Measurements from ENCODE around the gene LCNL1. TPM values are rescaled to one million over a fixed set of nuclear protein-coding genes. Genes with fewer than 3 reads are reported as not detected.
A peak's percentile ranks its signal among the peaks of the same experiment; 100 is the strongest.

Gene LCNL1
- total RNA-seq, 2 experiments from 2014 or later, result 0.33 to 0.48 TPM

DNA sequence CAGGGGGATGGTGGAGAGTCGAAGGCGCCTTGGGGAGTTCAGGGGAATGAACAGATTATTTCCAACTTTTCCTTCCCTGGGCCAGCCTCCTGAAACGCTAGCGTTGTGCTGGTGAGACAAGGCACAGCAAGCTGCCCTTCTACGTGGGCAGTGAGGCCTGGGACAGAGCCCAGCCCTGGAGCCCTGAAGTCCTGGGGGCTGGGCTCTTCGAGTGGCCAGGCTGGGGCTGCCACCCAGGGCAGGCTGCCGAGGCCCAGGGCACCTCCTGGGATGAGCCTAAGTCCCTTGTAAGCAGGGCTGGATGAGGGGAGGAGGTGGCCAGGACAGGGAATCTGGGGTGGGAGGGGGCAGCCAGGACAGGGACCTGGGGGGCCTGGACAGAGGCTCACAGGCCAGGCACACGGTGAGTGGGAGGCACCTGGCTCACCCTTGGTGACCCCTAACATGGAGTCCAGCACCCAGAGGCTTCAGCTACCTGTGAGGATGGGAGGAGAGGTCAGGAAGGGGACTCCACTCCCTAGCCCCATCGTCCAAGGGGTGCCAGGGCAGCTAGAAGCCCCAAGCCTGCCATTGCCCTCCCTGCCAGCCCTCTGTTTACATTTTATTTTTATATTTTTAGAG is 32.0 kb upstream of the LCNL1 start:
- no peaks in the 10 kb centered on the region for H3K27me3 Mint-ChIP-seq
- H3K4me1 Mint-ChIP-seq, result peaks cover 1% of the 10 kb centered on the region
- H3K4me3 Mint-ChIP-seq, result peak overlapping the region; percentile 85
- H3K36me3 Mint-ChIP-seq, result no peaks in the 10 kb centered on the region
- H3K27ac Mint-ChIP-seq, result peak overlapping the region; percentile 90
- POLR2A ChIA-PET, result interaction anchor here (1.9 to 2.4 kb wide), 3 partner anchors 9 to 42 kb away, joined by 5 to 10 read pairs (median 8); partner anchors contain the start of gene PAXX
- ATAC-seq (ENCODE audit: low read depth) (no peak), DNase-seq (no peak)
- H3K9me3 Mint-ChIP-seq, result no peaks in the 10 kb centered on the region

DNA sequence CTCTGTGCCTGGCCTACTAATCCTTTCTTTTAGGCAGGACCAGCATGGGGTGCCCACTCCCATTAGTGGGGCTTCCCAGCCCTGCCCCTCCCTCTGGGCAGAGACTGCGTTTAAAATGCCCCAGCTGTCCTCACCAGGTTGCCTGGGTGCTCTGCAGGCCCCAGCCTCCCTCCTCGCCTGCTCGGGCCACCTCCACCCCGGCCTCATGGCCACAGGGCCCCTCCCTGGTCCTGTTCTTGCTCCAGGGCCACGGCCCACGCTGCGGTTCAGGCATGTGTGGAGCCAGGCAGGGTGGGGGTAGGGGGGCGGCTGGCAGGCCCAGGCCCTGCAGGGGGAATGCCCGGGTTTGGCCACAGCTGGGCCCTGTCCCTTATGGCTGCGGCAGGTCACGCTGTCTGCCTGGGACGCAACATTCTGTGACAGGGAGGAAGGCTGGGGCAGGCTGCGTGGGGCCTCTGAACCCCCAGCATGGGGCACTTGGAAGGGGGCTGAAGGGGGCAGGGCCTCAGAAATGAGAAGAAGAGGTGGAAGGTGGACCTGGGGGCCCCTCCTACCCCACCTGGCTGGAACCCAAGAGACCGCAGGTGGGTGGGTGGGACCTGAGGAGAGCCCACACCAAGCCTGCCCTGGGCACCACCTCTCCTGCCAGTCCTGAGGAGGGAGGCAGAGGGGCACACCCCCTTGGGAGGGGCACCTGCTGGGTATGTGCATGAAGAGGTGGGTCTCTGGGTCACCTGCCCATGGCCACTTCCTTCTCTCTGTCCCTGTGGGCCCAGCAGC is 31.1 kb upstream of the LCNL1 start, which contains the start of gene LCN12:
Gene LCN12 (plus strand): TSS at position 733 of the 780 bp plus-strand sequence. CDS start 55 bp downstream, outside the sequence.
- H3K36me3 Mint-ChIP-seq, result peaks cover 2% of the 10 kb centered on the region
- DNase-seq, result no peak
- H3K9me3 Mint-ChIP-seq, result peaks cover 4% of the 10 kb centered on the region
- H3K27ac Mint-ChIP-seq, result no peak within 1 kb of the TSS
- POLR2A ChIA-PET, result interaction anchor here (1.2 to 2.4 kb wide), 2 partner anchors 19 to 41 kb away, joined by 3 to 10 read pairs; partner anchors contain the start of gene PAXX
- ATAC-seq (ENCODE audit: low read depth), result no peak
- H3K4me3 Mint-ChIP-seq, result no peak within 1 kb of the TSS
- peaks cover 1% of the 10 kb centered on the region for H3K4me1 Mint-ChIP-seq
- no peaks in the 10 kb centered on the region for H3K27me3 Mint-ChIP-seq

DNA sequence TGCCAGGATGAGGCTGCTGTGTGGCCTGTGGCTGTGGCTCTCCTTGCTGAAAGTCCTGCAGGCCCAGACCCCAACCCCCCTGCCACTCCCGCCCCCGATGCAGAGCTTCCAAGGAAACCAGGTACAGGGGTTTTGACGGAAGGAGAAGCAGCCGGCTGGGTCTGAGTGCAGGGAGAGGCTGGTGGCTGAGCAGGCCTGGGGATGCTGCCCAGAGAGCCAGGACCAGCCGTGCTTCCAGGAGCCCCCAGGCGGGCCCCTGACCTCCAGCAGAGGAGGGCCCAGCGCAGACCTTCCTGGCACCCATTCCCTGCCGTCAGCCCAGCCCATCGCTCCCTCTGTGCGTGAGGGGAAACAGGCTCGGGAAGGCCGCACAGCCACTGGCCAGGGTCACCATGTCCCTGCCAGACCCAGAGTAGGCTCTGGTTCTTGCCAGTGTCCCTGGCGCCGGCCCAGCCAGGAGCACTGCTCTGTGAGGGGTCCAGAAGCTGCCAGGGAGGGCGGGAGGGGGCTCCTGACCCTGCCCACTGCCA is 30.4 kb upstream of the LCNL1 start:
- POLR2A ChIA-PET, result interaction anchor here (1.2 kb wide), 1 partner anchor 19 kb away, joined by 3 read pairs; no protein-coding TSS in a partner anchor
- Mint-ChIP-seq H3K9me3 (peaks cover 5% of the 10 kb centered on the region), H3K27ac (no peak overlapping the region), H3K4me1 (peaks cover 1% of the 10 kb centered on the region), H3K4me3 (no peak overlapping the region), H3K36me3 (peaks cover 3% of the 10 kb centered on the region), H3K27me3 (no peaks in the 10 kb centered on the region)
- no peak for ATAC-seq (ENCODE audit: low read depth)
- no peak for DNase-seq

DNA sequence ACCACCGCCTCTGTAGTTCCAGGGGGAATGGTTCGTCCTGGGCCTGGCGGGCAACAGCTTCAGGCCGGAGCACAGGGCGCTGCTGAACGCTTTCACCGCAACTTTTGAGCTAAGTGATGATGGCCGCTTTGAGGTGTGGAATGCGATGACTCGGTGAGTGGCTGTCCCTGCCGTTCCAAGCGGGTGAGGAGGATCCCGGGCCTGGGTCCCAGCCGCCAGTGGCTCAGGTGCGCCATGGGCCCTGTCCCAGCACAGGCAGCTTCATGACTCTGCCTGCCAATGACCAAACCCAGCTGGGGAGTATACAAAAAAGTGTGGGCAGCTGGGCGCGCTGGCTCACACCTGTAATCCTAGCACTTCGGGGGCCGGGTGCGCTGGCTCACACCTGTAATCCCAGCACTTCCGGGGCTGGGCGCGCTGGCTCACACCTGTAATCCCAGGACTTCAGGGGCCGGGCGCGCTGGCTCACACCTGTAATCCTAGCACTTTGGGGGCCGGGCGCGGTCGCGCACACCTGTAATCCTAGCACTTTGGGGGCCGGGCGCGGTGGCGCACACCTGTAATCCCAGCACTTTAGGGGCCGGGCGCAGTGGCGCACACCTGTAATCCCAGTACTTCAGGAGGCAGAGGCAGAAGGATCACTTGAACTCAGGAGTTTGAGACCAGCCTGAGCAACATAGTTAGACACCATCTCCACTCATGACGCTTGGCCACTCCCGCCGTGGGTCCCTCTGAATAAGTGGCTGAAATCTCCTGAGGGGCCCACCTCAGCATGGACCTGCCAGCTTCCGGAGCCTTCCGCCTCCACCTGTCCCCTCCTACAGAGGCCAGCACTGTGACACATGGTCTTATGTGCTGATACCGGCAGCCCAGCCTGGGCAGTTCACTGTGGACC is 29.7 kb upstream of the LCNL1 start:
- ATAC-seq (ENCODE audit: low read depth), result no peak
- Mint-ChIP-seq H3K27ac (no peak overlapping the region), H3K4me3 (no peak overlapping the region), H3K4me1 (peaks cover under 1% of the 10 kb centered on the region), H3K36me3 (peaks cover 3% of the 10 kb centered on the region), H3K27me3 (no peaks in the 10 kb centered on the region), H3K9me3 (peaks cover 7% of the 10 kb centered on the region)
- POLR2A ChIA-PET, result interaction anchor here (1.2 kb wide), 1 partner anchor 18 kb away, joined by 3 read pairs; no protein-coding TSS in a partner anchor
- no peak for DNase-seq

DNA sequence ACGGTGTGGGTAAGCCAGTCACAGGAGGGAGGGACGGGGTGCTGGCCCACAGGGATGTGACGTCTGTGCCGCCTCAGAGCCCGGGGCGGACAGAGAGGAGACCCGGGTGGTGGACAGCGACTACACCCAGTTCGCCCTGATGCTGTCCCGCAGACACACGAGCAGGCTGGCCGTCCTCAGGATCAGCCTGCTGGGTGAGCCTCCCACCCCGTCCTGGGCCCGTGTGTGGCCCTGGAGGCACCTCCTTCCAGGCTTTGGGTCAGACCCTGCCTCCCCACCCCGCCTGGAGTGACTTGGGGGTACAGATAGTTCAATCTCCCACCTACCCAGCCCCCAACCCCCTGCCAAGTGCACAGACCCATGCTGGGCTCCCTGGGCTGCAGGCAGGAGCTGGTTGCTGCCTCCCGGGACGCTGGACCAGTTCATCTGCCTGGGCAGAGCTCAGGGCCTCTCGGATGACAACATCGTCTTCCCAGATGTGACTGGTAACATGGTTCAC is 29.0 kb upstream of the LCNL1 start:
- Mint-ChIP-seq H3K27ac (no peak overlapping the region), H3K4me1 (no peaks in the 10 kb centered on the region), H3K27me3 (no peaks in the 10 kb centered on the region), H3K4me3 (no peak overlapping the region), H3K36me3 (peaks cover 3% of the 10 kb centered on the region), H3K9me3 (peaks cover 7% of the 10 kb centered on the region)
- DNase-seq (no peak), ATAC-seq (ENCODE audit: low read depth) (no peak)
- POLR2A ChIA-PET, result no interaction called here

DNA sequence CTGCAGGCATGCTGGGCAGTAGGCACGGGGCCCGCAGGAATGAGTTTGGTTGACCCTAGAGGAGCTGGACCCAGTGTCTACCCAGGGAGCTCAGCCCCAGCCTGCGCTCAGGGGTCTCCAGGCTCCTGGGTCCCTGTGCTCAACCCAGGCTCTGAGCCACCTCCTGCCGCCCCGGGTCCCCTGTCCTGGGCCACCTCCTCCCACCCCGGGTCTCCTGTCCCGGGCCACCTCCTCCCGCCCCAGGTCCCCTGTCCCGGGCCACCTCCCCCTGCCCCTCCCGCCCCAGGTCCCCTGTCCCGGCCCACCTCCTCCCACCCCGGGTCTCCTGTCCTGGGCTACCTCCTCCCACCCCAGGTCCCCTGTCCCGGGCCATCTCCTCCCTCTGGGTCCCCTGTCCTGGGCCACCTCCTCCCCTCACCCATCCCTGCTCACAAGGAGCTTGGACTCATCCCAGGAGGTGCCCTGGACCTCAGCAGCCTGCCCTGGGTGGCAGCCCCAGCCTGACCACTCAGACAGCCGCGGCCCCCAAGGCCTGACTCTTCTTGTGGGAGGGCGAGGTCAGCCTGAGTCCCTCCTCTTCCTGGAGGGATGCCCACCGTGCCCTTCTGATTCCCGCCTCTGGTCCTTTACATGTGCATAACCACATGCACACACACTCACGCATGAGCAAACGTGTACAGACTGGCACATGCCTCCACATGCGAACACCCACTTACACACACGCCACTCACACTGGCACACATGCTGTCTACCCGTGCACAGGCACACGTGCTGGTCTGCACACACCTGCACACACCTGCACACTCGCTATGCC is 28.3 kb upstream of the LCNL1 start:
- Mint-ChIP-seq H3K27ac (no peak overlapping the region), H3K4me3 (no peak overlapping the region), H3K36me3 (peaks cover 3% of the 10 kb centered on the region), H3K4me1 (no peaks in the 10 kb centered on the region), H3K9me3 (peaks cover 7% of the 10 kb centered on the region), H3K27me3 (no peaks in the 10 kb centered on the region)
- POLR2A ChIA-PET, result no interaction called here
- DNase-seq (no peak), ATAC-seq (ENCODE audit: low read depth) (no peak)

DNA sequence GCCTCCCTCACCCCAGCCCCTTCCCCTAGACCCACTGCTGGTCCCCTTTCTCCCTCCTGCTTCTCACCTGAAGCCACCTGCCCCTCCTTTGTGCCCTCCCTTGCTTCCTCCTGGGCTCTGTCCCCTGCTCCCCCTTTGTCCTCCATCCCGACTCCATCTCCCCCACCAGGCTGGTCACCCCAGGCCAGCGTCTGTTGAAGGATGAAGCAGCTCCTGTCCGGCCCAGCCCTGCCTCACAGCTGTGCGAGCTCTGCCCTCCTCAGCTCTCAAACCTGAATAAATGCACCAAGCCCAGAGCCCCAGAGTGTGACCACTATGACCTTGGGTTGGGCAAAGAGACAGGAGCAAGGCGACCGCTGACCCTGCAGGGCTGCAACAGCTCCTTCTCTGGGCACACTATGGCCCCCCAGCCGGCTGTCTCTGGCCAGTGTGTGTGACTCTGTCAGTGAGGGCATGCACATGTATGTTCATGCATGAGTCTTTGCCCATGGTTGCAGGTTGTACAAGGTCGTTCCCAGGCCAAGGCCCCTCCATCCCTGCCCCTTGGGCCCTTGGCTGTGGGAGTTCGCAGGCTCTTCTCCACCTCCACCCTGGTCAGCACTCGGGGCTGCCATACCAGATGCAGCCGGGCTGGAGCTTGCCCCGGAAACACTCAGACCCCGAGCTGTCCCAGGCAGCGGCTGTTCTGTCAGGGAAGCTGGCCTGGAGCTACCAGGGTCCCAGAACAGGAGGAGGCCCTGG is 27.4 kb upstream of the LCNL1 start:
- Mint-ChIP-seq H3K27me3 (no peaks in the 10 kb centered on the region), H3K27ac (no peak overlapping the region), H3K36me3 (peaks cover 3% of the 10 kb centered on the region), H3K4me3 (no peak overlapping the region), H3K9me3 (peaks cover 7% of the 10 kb centered on the region), H3K4me1 (peaks cover 3% of the 10 kb centered on the region)
- no peak for ATAC-seq (ENCODE audit: low read depth)
- POLR2A ChIA-PET, result no interaction called here
- no peak for DNase-seq

DNA sequence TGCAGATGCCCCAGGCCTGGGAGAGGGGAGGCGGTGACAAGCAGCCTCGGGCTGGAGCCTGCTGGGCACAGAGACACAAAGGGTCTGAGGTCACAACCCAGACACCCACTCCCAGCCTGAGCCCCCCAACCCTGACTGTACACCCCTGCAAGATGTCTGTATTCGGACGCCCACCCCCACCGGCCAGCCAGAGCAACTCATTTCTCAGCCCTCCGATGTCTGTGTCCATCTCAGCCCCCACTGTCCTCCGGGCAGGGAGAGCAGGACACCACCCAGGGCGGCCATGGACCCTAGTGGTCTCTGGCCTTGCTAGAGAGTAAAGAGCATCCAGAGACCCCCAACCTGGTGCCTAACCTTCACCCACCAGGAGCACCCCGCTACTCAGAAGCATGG is 26.9 kb upstream of the LCNL1 start:
- no peak overlapping the region for H3K27ac Mint-ChIP-seq

DNA sequence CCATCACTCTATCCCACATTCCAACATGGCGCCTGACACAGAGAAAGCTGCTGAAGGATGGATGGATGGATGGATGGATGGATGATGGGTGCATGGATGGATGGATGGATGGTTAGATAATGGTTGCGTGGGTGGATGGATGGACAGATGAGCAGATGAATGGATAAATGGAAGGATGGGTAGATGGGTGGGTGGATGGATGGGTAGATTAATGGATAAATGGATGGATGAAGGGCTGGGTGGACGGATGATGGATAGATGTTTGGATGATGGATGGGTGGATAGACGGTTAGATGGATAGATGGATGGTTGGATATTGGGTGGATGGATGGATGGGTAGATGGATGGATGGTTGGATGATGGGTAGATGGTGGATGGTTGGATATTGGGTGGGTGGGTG is 26.2 kb upstream of the LCNL1 start:
- Mint-ChIP-seq H3K27me3 (no peaks in the 10 kb centered on the region), H3K36me3 (peaks cover 3% of the 10 kb centered on the region), H3K4me3 (no peak overlapping the region), H3K27ac (peak overlapping the region; percentile 47), H3K4me1 (peaks cover 4% of the 10 kb centered on the region), H3K9me3 (peaks cover 7% of the 10 kb centered on the region)
- POLR2A ChIA-PET, result no interaction called here
- DNase-seq, result no peak
- no peak for ATAC-seq (ENCODE audit: low read depth)

More for the DNA sequence above, 26.9 kb upstream of the LCNL1 start:
- H3K36me3 Mint-ChIP-seq, result peaks cover 3% of the 10 kb centered on the region
- POLR2A ChIA-PET, result no interaction called here
- no peak overlapping the region for H3K4me3 Mint-ChIP-seq
- ATAC-seq (ENCODE audit: low read depth) (no peak), DNase-seq (no peak)
- H3K4me1 Mint-ChIP-seq, result peaks cover 4% of the 10 kb centered on the region
- H3K9me3 Mint-ChIP-seq, result peaks cover 7% of the 10 kb centered on the region
- H3K27me3 Mint-ChIP-seq, result no peaks in the 10 kb centered on the region

DNA sequence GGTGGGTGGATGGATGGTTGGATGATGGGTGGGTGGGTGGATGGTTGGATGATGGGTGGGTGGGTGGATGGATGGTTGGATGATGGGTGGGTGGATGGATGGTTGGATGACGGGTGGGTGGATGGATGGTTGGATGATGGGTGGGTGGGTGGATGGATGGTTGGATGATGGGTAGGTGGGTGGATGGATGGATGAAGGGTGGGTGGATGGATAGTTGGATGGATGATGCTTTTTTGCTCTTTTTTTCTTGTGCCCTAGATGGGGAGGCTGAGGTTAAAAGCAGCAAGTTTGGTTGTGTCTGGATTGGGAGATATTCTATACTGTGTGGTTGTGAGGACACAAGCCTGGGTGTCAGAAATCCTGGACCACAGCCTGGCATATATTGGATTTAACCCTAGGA is 25.3 kb upstream of the LCNL1 start:
- H3K9me3 Mint-ChIP-seq, result peaks cover 7% of the 10 kb centered on the region
- peaks cover 4% of the 10 kb centered on the region for H3K4me1 Mint-ChIP-seq
- DNase-seq (no peak), ATAC-seq (ENCODE audit: low read depth) (no peak)
- no peak overlapping the region for H3K27ac Mint-ChIP-seq
- POLR2A ChIA-PET, result no interaction called here
- peaks cover 3% of the 10 kb centered on the region for H3K36me3 Mint-ChIP-seq
- H3K27me3 Mint-ChIP-seq, result no peaks in the 10 kb centered on the region
- H3K4me3 Mint-ChIP-seq, result no peak overlapping the region

DNA sequence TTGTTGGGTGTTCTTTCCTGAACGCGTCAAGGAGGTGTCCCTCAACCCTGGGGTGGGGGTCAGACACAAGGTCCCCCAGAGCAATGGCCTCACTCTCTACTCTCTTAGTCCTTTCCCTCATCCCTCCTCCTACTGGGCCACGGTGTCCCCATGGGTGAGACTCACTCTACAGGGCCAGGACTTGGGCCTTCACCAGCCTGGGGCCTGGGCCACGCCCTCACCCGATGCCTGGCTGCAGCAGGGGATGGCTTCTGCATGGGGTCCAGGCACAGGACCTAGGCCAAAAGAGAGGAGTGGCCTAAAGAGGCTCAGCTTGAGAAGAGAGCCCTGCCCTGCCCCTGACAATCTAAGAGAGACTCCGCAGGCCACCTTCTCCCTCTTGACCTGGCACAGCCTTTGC is 24.9 kb upstream of the LCNL1 start:
- H3K27ac Mint-ChIP-seq, result no peak overlapping the region
- ATAC-seq (ENCODE audit: low read depth) (no peak), DNase-seq (no peak)
- H3K9me3 Mint-ChIP-seq, result peaks cover 7% of the 10 kb centered on the region
- peaks cover 3% of the 10 kb centered on the region for H3K36me3 Mint-ChIP-seq
- POLR2A ChIA-PET, result no interaction called here
- H3K4me1 Mint-ChIP-seq, result peaks cover 6% of the 10 kb centered on the region
- no peaks in the 10 kb centered on the region for H3K27me3 Mint-ChIP-seq
- no peak overlapping the region for H3K4me3 Mint-ChIP-seq

DNA sequence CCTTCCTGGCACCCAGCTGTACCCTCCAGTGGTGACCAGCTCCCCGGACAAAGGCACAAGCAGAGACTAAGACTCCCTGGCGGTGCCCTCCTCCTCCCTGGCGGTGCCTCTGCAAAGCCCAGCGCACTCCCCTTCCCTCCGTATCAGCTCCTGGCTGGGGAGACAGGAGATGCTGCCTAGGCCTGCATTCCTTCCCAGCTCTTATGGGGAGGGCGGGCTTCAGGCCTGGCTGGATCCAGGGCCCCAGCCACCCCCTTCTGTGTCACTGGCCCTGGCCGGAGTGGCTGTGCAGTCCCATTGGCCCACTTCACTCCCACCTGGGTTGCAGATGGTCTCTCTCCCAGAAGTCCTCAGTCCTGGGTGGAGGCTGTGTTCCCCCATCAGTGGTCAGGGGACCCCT is 24.3 kb upstream of the LCNL1 start:
- no peaks in the 10 kb centered on the region for H3K27me3 Mint-ChIP-seq
- ATAC-seq (ENCODE audit: low read depth) (no peak), DNase-seq (no peak)
- peaks cover 9% of the 10 kb centered on the region for H3K4me1 Mint-ChIP-seq
- peaks cover 3% of the 10 kb centered on the region for H3K36me3 Mint-ChIP-seq
- no peak overlapping the region for H3K4me3 Mint-ChIP-seq
- POLR2A ChIA-PET, result no interaction called here
- no peak overlapping the region for H3K27ac Mint-ChIP-seq
- H3K9me3 Mint-ChIP-seq, result peaks cover 7% of the 10 kb centered on the region
